GM10248 (cell line): ENCODE results near the gene PPP1R14C.

ENCODE experiments used
- CTCF ChIA-PET: fragments of 300-600 bp; sonication (Branson Sonifier 250); formaldehyde crosslinking; extraction: SDS; loops from one replicate; lab custom pipeline; 2021; ENCODE audit warnings: antibody characterized with exemption; lab: Yijun Ruan, JAX
- POLR2A ChIA-PET: fragments of 350-650 bp; sonication (Branson Sonifier 250); formaldehyde crosslinking; extraction: SDS; loops from one replicate; lab custom pipeline; 2020; ENCODE audit warnings: antibody characterized with exemption; lab: Yijun Ruan, JAX
- DNase-seq: peaks from one replicate; pipeline ENCODE4 v3.0.0; 2012; ENCODE audit errors: extremely low spot score
- TF ChIP-seq, protein P1 (sequence below): IDR thresholded peaks from 2 replicates; pipeline ENCODE4 v1.5.1; 2012; ENCODE audit warnings: mild to moderate bottlenecking, low read depth; ENCODE audit errors: extremely low read depth, missing control alignments, control extremely low read depth

The PPP1R14C gene

DNA sequence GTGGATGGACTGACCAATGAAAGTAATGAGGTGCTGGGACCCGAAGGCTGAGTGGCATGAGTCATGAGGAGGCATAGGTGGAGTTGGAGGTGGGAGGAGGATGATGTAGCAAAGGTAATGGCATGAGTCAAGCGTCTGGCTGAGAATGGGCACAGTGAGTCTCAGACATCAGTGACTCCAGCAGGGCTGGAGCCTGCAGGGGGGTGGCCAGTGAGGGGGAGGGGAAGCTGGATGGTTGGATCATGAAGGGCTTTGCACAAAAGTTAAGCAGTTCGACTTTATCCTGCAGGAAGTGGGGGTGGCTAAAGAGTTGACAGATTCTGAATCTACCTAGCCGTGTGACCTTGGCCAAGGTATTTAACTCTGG, 127.0 kb downstream of the PPP1R14C start:
- CTCF ChIA-PET: no interaction called here
- no peak for DNase-seq
- TF ChIP-seq, protein P1, sequence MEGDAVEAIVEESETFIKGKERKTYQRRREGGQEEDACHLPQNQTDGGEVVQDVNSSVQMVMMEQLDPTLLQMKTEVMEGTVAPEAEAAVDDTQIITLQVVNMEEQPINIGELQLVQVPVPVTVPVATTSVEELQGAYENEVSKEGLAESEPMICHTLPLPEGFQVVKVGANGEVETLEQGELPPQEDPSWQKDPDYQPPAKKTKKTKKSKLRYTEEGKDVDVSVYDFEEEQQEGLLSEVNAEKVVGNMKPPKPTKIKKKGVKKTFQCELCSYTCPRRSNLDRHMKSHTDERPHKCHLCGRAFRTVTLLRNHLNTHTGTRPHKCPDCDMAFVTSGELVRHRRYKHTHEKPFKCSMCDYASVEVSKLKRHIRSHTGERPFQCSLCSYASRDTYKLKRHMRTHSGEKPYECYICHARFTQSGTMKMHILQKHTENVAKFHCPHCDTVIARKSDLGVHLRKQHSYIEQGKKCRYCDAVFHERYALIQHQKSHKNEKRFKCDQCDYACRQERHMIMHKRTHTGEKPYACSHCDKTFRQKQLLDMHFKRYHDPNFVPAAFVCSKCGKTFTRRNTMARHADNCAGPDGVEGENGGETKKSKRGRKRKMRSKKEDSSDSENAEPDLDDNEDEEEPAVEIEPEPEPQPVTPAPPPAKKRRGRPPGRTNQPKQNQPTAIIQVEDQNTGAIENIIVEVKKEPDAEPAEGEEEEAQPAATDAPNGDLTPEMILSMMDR: no peak
- POLR2A ChIA-PET: no interaction called here

DNA sequence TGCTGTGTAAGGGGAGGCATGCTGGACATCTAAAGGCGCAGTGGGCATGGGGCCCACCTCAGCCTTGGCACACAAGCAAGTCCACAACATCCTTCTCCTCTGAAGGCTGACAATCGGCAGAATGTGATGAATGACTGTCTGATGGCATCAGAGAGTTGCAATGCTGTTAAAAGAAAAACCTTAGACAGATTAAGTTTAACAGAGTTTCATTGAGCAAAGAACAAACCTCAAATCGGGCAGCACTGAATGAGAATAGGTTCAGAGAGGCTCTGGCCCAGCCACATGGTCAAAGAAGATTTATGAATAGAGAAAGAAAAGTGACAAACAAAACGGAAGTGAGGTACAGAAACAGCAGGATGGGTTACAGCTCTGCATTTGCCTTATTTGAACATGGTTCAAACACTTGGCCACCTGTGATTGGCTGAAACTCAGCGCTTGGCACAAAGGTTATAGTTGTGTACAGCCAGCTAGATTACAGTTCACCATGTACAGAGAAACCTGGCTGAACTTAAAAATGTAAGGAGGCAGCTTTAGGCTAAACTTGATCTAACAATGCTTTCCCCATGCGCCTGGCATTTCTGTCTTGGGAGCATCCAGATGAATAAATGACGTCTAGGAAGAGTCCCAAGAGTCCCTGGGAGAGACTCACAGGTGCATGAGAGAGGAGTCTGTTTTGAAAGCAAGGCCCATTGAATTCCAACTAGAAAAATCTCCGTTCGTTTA, 127.6 kb downstream of the PPP1R14C start:
- ChIA-PET CTCF (interaction anchor here (2.2 kb wide), 1 partner anchor 12 kb away, joined by 8 read pairs; no protein-coding TSS in a partner anchor), POLR2A (no interaction called here)
- DNase-seq: no peak
- TF ChIP-seq, protein P1: no peak

DNA sequence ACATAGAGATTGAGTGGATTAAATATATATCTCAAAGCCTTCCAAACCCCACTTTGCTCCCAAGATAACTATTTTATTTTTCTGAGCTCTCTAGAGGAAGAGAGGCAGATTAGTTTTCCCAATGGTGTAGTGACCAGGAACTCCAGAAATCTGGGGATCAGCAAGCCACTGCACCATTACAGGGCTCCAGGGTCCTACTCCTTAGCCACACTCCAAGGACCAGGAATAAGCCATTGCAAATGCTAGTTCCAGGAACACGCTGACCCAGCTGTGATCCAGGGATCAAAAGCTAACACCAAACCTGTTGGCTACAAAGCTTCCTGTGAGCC, 128.3 kb downstream of the PPP1R14C start:
- CTCF ChIA-PET: interaction anchor here (1.0 to 2.2 kb wide), 2 partner anchors 12 to 195 kb away, joined by 4 to 8 read pairs; no protein-coding TSS in a partner anchor
- POLR2A ChIA-PET: no interaction called here
- TF ChIP-seq, protein P1: no peak
- DNase-seq: no peak

DNA sequence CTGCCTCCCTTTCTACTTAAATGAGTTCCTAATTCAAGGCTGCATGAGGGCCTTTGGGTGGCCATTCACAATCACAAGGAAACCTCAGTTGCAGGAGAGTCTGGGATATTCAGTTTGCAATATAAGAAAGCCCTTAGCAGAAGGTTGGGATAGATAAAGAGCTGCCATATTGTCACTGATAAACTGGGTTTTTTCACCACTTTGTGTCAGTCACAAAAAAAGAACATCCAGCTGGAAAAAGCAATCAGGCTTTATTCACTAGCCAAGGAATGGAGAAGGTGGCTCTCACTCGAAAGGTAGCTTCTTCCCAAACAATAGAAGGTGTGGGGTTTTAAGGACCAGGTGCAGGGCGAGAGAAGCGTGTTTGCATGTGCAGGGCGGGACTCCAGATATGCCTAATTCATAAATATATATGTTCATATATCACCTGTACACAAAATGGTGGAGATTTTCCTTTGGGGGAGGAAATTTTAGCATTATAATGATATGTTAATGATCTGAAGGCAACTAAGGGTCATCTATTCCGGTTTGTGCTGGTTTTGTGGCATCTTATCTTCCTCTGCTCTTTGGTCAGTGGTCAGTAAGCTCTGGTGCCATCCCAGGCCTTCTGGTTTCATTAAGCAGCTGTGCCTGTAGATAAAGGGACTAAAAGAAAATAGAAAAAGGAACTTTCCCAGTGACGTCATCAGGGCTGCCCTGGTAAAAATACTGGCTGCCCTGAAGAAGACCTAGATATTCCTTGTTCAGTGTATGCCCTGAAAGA, 128.8 kb downstream of the PPP1R14C start:
- POLR2A ChIA-PET: no interaction called here
- no peak for DNase-seq
- CTCF ChIA-PET: interaction anchor here (0.7 to 2.2 kb wide), 4 partner anchors 9 to 195 kb away, joined by 3 to 8 read pairs (median 4); no protein-coding TSS in a partner anchor
- TF ChIP-seq, protein P1: no peak

DNA sequence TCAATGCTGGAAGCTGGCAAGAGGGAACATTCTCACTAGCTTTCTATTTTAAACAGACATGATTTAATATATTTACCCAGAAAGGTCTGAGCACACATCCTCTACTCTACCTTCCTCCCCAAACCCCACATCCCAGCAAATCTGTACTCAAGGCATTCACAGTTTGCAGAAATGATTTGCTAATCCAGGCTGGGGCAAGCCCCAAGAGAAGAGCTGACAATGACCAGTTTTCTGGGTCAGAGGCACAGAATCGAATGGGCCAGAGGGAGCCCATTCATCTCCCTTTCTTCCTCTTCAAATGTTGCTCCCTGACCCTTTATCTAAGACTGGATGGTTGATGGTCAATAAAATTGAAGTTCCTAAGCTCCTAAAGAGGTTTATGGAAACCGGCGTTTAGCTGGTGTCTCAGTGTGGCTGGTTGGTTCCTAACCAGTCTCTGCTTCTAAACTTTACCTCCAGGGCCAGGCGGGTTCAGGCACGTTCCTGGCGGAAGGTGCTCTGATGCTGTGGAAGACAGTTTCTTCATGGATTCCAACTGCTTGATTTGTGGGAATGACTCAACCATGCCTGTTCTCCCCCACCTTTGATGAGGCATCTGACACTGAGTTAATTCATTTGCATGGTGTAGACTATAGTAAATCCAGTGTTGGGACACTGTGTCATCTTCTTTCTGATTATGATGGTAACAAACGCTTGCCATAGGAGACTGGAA, 129.6 kb downstream of the PPP1R14C start:
- ChIA-PET CTCF (interaction anchor here (0.7 to 2.2 kb wide), 4 partner anchors 9 to 196 kb away, joined by 3 to 8 read pairs (median 4); no protein-coding TSS in a partner anchor), POLR2A (no interaction called here)
- TF ChIP-seq, protein P1: no peak
- no peak for DNase-seq

DNA sequence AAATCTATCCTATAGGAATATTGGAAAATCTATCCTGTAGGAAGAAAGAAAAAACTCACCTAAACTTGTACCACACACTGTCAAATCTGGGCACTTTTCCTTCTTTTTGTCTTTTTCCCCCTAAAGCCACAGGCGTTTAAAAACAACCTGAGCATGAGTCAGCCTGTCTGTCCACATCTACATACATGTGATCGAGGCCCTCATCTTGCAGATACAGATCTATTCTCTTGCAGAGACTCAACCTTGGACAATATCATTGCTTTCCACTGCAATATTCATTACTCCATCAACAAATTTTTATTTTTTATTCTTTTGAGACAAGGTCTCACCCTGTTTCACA, 130.1 kb downstream of the PPP1R14C start:
- DNase-seq: no peak
- TF ChIP-seq, protein P1: no peak
- POLR2A ChIA-PET: no interaction called here
- CTCF ChIA-PET: no interaction called here
